ENCODE measurements around the gene POC1A.

DNA sequence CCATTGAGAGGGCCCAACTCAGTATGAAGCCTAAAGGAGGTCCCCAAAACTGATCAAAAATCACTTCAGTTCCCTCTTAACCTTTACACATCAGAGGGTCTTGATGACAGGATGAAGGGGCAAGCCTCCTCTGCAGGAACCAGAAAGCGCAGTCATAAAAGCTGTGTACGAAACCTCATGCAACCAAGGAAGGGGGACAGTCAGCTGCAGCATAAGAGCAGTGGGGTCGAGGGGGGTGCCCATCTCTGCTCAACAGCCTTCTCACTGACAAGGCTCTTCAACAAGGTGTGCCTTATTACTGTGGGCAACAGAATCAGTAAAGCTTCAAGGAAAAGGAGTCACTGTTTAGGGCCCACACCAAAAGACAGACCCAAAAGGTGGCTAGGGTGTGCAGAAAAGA, 3.9 kb downstream of the POC1A start:
- TF ChIP-seq POLR2A (IDR thresholded peaks at IDR 0.05) = no peak
- TF ChIP-seq, protein P1, sequence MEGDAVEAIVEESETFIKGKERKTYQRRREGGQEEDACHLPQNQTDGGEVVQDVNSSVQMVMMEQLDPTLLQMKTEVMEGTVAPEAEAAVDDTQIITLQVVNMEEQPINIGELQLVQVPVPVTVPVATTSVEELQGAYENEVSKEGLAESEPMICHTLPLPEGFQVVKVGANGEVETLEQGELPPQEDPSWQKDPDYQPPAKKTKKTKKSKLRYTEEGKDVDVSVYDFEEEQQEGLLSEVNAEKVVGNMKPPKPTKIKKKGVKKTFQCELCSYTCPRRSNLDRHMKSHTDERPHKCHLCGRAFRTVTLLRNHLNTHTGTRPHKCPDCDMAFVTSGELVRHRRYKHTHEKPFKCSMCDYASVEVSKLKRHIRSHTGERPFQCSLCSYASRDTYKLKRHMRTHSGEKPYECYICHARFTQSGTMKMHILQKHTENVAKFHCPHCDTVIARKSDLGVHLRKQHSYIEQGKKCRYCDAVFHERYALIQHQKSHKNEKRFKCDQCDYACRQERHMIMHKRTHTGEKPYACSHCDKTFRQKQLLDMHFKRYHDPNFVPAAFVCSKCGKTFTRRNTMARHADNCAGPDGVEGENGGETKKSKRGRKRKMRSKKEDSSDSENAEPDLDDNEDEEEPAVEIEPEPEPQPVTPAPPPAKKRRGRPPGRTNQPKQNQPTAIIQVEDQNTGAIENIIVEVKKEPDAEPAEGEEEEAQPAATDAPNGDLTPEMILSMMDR (IDR thresholded peaks at IDR 0.05) = no peak

Measured in uterus (tissue), 2 donors.